Femur (tissue), 1 donor: ENCODE results near the gene CCDC34.

Source experiments
- DNase-seq: peaks from one replicate; pipeline ENCODE4 v3.0.0-alpha.2; 2017

Gene CCDC34

DNA sequence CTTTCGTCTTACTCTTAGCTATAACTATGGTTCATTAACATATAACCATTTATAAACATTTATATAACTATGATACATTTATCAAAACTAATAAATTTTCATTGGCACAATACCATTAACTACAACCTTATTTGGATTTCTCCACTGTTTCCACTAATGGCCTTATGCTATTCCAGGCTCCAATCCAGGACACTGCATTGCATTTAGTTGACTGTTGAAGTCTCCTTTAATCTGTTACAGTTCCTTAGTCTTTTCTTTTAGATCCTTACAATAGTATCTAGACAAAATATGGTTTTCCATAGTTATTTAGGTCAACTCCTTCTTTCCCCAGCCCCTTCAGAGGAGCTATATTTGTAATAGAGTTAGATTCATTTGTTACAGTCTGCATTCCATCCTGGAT lies 47.2 kb downstream of the CCDC34 start:
- no peak for DNase-seq

DNA sequence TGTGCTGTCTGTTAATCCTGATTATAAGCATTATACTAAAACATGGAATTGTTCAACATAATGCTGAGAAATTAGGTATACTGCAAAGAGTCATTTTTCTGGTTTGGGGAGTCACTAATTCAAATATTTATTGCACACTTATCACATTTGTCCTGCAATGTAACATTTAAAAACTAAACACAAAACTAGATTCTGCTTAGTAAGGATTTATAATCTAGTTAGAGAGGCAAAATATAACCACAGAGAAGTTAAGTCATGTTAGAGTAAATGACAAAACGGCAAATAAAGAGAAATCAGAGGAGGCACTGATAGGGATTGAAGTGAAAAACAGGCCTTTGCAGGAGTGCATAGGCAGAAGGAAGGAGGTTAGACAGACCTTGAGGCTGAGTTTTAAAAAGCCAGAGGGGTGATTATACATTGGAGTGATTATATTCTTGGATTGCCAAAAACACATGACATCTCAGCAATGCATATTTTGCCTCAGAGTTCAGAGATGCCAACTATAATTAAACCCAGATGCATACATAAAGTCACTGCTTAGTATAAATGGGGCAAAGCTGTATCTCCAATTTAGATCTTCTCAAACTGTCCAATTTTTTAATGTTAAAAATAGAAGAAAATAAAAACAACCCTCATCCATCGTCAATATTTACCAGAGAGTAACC lies 49.7 kb downstream of the CCDC34 start:
- no peak for DNase-seq

DNA sequence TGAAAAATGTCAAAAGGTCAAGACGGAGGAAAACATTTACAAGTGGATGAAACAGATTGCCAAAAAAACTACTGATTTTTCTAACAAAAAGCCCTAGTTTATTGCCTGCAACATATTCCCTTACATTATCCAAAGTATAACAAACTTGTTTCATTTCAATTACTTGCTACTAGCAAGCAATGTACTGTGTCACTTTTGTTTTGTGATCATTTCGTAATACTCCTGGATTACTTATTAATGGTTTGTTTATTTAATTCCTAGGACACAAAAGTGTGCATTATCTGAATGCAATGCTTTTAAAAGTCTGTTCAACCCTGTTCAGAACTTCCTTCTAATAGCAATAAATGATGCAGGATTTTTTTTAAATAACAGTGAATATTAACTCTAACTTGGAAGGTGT lies 50.9 kb downstream of the CCDC34 start:
- no peak for DNase-seq

DNA sequence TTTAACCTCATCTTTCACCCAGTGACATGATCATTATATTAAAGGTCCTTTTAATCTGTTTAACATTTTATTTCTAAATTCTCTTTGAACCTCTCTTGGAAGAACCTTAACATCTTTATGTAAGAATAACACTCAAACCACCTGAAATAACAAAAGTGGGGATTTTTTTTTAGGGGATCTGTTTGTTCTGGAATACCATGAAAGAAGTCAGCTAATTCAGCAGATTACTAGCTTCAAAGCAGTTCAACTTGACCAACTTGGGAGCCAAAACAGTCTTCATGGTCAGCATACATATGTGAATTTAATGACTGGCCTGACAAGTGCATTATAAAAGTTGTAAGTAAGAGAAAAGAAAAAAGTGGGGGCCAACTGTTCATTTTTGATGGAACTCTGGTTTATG lies 52.3 kb downstream of the CCDC34 start:
- no peak for DNase-seq

DNA sequence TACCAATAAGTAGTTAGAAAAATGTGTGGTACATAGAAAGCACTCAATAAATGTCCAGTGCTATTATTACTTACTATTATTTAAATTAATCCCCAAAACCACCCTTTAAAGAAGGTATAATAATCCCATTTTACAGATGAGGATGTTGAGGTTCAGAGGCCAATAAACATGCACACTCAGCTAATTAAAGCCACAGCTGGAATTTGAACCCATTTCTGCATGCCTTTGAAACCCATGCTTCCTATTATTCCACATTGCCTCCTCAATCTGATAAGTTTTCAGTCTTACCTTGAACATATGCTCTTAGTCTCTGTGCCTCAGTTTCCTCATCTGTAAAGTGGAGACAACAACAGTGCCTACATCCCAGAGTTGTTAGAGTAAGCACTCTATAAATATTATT lies 52.8 kb downstream of the CCDC34 start:
- no peak for DNase-seq

DNA sequence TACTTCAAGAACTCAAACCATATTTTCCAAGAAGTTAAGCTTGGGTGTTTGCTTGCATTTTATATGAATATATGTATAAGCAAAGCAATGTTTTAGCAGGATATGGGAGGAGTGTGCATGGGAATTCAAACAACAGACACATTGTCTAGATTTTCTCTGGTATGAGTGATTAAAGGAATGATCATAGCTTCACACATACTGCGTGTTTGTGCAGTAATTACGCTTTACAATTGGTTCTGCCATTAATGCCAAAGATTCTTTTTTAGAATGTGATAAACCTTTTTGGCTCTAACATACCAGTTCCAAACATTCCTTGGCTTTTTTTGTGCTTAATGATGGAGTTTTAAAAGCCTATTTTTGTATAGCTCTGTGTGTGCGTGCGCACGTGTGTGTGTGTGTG lies 54.0 kb downstream of the CCDC34 start:
- no peak for DNase-seq

DNA sequence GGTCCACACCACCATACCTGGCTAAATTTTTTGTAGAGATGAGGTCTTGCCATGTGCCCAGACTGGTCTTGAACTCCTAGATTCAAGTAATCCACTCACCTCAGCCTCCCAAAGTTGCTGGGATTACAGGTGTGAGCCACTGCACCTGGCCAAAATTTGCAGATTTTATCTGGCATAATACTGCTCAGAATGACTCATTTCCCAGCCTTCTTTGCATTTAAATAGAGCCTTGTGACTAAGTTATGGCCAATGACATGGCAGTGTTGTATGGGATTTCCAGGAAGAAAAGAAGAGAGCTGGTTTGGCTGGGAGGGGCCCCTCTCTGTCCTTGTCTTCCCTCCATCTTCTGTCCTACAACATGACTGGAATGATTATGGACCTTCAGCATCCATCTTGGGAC lies 55.8 kb downstream of the CCDC34 start:
- no peak for DNase-seq

DNA sequence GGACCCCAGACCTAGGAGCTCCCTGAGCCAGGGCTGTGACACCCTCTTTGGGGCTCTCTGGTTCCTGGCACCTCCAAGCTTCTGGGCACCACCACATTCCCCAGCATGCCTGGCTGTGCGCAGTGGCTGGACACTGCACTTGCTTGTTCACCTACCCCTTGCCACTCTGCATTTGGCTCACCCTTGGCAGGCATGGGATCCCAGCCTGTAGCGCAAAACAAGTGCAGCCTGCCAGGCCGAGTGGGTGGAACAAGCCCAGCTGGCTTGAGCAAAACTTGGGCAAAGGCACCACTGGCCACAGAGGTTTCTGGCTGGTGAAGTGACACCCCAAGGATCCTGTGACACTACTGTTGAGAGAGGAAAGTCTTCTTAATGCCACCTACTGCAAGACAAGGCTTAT lies 57.3 kb downstream of the CCDC34 start:
- no peak for DNase-seq

DNA sequence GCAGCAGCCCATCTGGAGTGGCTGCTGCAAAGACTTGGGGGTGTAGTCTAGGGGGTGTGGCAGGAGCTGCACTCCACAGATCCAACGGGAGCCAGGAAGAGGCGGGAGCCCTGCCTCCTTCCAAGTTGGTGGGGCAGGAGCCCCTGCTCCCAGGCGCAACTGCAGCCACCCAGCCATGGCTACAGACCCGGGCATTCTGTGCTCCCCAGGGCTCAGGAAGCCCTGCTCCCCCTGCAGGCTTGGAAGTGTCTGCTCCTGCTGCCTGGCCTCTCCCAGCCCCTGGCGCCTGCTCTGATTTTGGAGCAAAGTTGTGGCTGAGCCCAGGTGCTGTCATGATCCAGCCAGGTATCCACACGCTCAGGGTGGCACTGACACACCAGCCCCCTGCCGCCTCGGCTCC lies 58.5 kb downstream of the CCDC34 start:
- no peak for DNase-seq

DNA sequence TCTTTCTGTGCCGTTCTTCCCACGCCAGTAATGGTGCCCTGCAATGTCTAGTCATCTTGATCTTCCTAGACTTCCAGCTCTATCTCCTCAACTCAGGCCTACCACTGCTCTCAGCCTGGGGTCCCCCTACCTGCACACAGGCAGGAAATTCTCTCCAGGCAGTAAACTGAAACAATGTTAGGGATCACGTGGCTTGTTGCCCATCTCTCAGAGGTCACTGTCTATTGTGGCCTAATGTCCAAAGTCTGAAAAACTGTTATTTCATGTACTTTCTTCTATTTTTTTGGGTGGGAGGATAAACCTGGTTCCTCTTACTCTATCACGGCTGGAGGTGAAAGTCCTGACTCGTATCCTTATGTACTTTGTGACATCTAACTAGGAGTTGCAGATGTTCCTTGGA lies 59.1 kb downstream of the CCDC34 start:
- DNase-seq = no peak

DNA sequence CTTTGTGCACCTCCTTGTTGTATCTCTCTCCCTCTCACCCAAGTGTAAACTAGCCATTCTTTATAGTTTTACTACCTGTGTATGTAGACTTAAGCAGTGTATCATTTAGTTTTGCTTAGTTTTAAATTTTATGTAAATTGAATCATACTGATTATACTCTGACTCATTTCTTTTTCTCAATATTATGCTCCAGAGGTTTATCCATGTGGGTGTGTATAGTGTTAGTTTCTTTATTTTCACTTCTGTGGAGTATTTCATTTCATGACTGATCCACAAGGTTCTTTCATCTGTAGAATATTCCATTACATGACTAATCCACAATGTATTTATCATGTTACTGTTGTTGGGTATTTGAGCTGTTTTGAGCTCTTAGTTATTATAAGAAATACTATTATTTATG lies 62.0 kb downstream of the CCDC34 start:
- no peak for DNase-seq

DNA sequence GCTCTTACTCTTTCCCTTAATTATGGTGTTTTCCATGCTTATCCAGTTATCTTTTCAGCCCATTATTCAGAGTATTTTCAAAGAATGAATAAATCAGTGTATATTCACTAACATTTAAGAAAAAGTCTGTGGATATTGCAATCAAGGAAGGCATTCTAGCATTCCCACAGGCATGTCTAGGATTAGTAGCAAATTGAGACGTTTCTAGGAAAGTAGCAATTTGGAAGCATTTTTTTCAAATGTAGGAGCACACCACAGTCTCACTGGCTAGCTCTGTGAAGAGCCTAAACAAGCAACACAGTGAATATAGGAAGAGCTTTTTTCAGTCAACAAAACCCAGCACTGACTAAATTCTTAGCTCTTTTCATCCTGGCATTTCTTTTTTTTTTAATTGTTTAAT lies 65.4 kb downstream of the CCDC34 start:
- no peak for DNase-seq

DNA sequence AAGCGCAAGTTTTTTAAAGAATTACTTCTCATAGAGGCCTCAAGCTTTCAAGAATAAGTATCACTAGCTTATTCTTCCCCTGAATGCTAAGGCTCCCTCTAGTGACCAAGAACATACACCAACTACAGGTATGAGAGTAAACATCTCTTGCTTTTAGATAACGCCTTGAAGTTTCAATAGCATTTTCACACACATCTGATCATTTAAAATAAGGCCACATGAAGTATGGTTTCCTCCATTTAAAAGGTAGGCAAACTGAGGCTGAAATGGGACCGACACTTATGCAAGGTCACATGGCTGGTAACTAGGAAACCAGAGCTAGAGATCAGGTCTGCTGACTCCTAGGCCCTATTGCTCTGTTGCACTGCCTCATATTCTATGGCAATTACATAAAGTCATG lies 66.5 kb downstream of the CCDC34 start:
- DNase-seq = no peak

DNA sequence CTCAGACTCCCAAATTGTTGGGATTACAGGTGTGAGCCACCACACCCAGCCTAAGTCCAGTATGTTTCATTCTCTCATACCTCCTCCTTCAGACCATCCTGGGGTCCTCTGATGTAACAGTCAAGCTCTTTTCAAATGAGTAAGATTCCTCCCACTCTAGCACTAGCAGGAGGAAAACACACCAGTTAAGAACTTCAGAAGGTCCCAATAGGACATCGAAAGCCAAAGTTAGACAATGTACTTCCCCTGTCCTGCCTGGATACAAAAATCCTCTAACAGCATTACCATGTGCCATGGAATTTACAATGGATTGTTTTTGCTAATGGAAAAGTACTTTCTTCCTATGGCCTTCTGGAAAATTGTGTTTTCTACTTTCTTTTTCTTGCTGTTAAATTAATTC lies 67.1 kb downstream of the CCDC34 start:
- no peak for DNase-seq

DNA sequence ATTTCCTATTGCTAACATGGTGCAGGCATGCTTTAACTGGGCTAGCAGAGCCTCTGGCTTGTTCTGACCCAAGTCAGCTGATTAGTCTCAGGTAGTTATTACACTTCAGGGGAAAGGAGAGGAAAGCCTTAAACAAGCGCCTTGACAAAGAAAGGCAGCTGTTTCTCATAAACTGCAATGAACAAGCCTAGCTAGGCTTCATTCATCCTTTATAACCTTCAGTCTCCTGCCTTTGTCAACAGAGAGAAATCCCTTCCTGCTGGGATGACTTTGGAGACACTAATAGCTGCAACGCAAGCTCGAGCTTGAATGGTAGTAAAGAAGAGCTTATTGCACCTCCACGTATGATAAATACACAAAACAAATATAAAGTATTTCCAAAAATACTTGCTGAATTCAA lies 68.4 kb downstream of the CCDC34 start:
- no peak for DNase-seq

DNA sequence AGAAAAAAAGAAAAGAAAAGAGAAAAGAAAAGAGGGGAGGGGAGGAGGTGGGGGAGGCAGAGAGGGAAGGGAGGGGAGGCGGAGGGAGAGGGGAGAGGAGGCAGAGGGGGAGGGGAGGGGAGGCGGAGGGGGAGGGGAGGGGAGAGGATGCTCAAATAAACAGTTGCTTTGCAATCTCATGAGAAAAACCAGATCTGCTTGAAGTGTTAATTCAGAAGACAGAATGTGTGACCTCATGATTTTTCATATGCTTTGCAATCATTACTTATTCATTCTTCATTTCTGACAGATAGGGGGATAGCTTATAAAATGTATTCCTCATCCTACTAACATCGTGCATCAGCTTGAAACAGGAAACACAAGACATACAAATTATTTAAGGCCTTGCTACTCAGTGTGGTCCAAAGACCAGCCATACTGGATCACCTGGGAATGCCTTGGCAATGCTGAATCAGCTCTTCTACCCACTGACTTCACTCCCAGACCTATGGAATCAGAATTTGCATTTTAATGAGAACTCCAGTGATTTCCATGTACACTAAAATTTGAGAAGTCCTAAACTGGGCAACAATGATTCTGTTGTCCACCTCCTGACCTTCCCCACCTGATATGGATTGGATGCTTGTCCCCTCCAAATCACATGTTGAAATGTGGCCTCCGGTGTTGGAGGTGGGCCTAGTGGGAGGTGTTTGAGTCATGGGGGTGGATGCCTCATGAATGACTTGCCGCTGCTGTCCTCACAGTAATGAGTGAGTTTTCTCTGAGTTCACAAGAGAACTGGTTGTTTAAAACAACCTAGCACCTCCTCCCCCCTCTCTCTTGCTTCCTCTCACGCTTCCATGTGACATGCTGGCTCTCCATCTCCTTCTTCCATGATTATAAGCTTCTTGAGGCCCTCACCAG lies 69.2 kb downstream of the CCDC34 start:
- DNase-seq = no peak

DNA sequence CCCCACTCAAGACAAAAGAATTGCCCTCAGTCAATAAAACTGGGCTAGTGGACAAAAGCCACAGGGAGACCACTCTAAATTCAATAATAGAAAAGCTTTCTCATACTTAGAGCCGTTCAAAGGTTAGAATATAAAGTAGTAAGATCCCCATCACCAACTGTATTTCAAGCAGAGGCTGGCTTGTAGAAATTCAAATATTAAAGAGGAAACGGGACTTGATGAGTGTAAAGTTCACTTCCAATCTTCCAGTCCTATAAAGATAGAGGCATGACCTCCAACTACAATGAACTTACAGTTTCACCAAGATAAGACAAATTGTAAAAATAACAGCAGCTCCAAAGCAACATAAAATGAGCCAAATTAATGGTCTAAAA lies 70.4 kb downstream of the CCDC34 start:
- DNase-seq = no peak

DNA sequence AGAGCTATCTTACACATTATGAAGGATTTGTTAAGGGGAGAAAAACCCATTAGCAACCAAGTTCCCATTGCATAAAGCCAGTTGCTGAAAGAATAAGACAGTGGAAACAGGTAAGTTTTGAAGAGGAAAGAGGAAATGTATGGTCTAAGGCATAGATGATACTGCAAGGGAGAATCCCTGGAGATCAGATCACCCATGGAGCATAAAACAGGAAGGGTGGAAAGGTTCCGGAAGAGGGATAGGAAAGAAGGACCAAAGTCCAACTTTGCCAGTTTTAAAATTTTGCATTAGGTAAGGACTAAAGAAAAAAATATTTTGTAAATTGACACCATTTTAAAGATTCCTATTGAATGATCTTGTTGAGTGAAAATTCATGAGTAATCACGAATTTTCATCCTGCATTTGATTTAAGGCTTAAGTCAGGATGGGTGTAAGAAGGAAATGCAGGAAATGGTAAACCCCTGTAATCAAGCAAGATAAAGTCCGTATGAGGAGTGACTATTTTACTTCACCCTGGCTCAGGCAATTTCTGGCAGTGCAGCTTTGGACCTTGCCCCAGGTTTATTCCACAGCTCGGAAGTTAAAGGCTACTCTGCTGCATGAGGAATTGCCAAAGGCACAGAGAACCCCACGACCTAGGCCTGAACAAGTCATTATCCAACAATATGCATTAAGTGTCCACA lies 70.9 kb downstream of the CCDC34 start:
- DNase-seq = no peak

DNA sequence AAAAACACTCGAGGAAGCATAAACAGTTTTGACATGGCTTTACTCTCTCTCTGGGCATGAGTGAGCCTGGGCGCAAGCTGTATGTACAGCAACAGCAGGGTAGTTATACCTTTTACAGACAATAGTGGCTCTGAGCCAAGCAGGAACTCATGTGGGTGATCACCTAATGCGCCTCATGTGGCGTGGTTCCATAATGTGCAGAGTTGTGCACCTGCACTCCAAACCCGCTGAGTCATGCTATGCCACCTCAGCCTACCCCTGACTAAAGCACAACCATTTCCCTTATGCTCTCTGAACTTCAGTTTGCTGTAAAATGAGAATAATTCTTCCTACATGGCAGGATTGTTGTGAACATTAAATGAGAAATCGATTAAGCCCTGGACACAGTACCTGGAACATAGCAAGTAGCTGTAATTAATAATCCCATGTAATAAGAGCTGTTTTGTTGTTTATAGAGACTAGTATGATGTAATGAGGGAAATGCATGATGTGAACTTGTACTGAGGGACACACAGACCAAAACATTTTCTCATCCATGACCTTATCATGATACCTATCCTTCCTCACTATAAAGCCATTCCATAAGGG lies 71.6 kb downstream of the CCDC34 start:
- DNase-seq = no peak

DNA sequence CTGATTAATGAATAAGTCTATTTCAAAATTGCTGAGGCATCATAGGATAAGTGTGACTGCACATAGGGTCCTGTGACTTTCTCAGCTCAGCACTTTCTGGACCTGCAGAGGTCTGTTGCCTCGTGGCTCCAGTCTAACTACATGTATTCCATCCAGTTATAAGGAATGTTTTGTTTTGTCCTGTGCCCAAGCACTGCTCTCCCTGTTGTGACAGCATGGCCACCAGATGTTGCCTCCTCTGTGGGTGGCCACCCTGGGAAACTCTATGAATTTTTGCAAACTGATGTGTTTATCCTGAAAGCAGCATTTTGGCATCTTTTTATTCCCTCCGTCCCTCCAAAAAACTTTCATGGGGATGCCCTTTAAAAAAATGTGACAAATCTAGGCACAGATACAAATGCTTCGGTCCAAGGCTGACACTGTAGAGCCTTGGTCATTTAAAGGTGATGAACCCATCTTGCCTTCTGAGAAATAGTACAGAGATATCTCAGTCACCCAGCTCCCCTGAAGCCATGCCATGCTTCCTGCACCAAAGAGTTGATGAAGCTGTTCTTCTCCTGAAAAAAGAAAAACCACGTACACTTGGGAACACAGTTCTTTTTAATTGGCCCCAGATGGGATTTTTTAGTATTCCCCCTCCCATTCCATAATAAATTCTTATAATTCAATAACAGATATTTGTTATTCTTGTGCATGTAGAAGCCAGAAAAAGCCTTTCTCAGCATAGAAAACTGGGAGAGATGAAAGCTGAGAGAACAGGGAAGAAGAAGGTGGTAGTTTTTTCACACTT lies 72.6 kb downstream of the CCDC34 start:
- no peak for DNase-seq
